Activated CD4-positive, alpha-beta T cell treated with anti-CD3 and anti-CD28 coated beads, Interleukin-2, amount 50 U/mL, for 24 hours (primary cell): ENCODE data around the gene SLC39A9.
A peak's percentile ranks its signal among the peaks of the same experiment; 100 is the strongest.

Experiments
- DNase-seq, 2 donors: peaks; one replicate each; pipeline ENCODE4 v3.0.0-alpha.2; 2020; ENCODE audit warnings: low read depth in 1 of 2, low spot score in 1 of 2

SLC39A9 gene

DNA sequence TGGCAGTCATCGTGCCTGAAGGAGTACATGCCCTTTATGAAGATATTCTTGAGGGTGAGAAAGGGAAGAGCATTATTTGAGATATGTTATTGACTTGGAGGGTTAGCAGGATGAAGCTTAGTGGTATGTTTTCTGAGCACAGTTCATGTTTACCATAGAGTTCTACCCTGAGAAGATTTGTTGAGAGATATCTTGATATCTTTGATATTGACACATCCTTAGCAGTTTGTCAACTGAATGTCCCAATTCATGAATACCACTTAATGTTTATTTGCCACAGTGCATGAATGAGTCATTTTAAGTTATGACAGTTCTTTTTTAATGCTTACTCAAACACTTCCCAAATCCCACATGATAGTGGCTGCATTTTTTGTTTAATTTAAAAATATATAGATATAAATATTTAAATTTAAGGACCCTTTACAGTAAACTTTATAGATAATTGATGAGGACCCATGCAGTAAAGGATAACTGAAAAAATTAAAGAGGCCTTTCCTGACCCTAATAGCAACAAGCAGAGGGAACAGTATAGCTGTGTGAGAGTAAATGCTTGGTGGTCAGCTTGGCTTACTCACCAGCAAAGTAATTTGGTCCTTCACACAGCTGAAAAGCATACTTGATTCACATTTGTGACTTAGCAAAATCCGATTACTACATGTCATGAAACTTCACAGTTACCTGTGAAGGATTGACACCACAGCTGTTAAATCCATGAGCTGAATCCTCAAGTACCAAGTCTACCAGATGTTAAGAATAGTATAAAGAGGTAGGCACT, 25.8 kb downstream of the SLC39A9 start:
- DNase-seq, result no peak

DNA sequence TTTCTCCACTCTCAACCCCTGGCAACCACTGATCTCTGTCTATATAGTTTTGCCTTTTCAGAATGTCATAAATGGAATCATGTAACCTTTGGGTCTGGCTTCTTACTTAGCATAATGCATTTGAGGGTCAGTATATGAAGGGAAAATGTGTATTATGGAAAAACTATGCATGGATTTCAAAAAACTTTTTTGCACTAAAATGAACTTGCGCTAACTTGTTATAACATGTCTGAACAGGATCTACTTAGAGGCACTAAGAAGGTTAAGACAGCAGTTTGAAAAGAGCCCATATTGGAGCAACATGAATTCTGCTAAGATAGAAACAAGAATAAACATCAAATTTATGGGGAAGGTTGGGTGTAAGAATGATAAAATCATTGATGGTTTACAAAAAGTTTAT, 29.1 kb downstream of the SLC39A9 start:
- no peak for DNase-seq

GRCh38 chr14:69428289-69428998, 30.0 kb downstream of the SLC39A9 start:
- no peak for DNase-seq

- DNase-seq, result no peak
Observed at GRCh38 chr14:69429643-69430042, 31.2 kb downstream of the SLC39A9 start.

DNA sequence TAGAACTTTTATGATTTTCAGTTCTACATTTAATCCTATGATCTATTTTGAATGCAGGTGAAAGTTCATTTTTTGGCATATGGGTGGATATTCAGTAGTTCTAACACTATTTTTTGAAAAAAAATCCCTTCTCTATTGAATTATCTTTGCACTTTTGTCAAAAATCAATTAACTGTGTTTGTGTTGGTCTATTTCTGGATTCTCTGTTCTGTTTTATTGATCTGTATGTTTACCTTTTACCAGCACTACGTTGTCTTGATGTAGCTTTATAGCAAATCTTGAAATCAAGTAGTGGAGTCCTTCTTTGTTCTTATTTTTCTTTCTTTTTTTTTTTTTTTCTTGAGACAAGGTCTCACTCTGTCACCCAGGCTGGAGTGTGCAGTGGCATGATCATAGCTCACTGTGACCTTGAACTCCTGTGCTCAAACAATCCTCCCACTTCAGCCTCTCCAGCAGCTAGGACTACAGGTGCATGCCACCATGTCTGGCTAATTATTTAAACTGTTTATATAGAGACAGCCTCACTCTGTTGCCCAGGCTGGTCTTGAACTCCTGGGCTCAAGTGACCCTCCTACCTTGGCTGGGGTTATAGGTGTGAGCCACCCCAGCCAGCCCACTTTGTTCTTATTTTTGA, 31.9 kb downstream of the SLC39A9 start:
- DNase-seq, result no peak

- DNase-seq, result no peak
Observed at GRCh38 chr14:69432364-69432763, 33.9 kb downstream of the SLC39A9 start.

GRCh38 chr14:69439521-69440270, 41.2 kb downstream of the SLC39A9 start:
- DNase-seq, result no peak

- no peak for DNase-seq
Observed at GRCh38 chr14:69441948-69442347, 43.5 kb downstream of the SLC39A9 start.

GRCh38 chr14:69443296-69443805, 44.9 kb downstream of the SLC39A9 start:
- DNase-seq, result no peak

DNA sequence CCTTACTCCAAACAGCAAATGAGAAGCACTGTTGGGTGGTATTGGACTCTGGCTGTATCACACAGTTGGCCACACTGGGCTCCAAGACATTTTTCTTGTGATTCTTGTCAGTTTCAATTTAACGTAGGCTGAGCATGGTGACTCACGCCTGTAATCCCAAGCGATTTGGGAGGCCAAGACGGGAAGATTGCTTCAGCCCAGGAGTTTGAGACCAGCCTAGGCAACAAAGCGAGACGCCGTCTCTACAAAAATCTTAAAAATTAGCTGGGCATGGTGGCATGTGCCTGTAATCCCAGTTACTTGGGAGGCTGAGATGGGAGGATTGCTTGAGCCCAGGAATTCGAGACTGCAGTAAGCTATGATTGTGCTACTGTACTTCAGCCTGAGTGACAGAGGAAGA, 50.7 kb downstream of the SLC39A9 start:
- DNase-seq, result no peak

DNA sequence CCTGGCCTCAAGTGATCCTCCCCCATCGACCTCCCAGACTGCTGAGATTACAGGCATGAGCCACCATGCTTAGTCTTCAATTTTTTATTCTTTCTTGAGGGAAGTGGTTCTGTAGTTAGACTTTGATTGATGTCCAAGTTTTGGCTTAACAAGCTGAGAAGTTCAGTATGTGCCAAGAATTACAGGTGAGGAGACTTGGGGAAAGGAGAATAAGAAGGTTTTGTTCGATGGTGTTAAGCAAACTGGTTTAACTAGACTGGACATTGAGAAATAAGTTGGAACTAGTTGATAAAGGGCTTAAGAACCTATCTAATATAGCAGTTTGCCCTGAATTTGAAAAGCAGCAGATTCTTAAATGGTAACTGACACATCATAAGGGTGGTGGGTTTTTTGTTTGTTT, 53.4 kb downstream of the SLC39A9 start:
- no peak for DNase-seq

DNA sequence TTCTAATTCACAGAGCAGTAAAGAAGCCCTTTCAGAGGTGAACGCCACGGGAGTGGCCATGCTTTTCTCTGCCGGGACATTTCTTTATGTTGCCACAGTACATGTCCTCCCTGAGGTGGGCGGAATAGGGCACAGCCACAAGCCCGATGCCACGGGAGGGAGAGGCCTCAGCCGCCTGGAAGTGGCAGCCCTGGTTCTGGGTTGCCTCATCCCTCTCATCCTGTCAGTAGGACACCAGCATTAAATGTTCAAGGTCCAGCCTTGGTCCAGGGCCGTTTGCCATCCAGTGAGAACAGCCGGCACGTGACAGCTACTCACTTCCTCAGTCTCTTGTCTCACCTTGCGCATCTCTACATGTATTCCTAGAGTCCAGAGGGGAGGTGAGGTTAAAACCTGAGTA, 59.9 kb downstream of the SLC39A9 start:
- DNase-seq, result no peak

GRCh38 chr14:69459122-69459521, 60.6 kb downstream of the SLC39A9 start:
- DNase-seq, result no peak

DNA sequence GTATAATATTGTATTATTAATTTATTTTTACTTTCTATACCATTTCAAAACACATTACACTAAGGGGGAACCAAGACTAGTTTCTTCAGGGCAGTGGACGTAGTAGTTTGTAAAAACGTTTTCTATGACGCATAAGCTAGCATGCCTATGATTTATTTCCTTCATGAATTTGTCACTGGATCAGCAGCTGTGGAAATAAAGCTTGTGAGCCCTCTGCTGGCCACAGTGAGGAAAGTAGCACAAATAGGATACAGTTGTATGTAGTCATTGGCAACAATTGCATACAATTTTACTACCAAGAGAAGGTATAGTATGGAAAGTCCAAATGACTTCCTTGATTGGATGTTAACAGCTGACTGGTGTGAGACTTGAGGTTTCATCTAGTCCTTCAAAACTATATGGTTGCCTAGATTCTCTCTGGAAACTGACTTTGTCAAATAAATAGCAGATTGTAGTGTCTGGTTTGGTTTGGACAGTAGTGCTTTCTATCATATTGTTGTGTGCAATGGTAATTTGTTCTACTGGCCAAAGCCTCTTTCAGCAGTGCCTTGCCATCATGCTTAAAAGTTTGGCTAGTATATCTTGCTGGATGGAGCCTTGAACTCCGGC, 61.7 kb downstream of the SLC39A9 start:
- peak in 1 of 2 donors; percentile 45 for DNase-seq

DNA sequence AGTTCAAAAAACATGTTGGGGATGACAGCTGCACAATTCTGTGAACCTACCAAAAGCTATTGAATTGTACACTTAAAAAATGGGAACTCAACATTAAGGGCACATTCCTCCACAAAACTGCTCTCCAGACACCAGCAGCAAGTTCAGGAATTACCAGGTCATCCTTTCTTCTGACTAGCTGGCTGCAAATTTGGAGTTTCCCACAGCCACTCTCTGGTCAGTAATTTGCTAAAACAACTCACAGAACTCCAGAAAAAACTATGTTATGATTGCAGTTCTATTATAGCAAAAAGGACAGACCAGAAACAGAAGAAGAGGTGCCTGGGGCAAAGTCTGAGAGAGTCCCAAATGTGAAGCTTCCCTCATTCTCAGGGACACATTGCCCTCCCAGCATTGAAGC, 65.9 kb downstream of the SLC39A9 start:
- no peak for DNase-seq

GRCh38 chr14:69464829-69465228, 66.3 kb downstream of the SLC39A9 start:
- DNase-seq, result no peak

- no peak for DNase-seq
Observed at GRCh38 chr14:69468949-69469348, 70.5 kb downstream of the SLC39A9 start.

- no peak for DNase-seq
Observed at GRCh38 chr14:69471436-69471835, 72.9 kb downstream of the SLC39A9 start.

DNA sequence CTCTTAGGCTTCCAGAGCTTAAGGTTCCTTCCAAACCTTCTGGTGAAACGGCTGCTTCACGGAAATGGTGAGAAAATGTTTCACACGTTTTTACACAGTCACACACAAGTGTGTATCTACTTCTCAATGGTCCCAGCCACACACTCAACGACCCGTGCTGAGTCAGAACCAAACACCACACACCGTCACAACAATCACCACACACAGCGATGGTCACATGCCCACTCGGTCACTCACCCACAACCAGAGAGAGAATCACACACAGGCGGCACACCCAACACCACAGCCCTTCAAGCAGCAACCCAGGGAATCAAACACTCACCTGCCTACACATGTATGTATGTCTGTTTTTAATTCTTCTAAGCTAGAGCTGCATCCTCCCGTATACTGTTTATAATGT, 73.4 kb downstream of the SLC39A9 start:
- DNase-seq, result no peak

DNA sequence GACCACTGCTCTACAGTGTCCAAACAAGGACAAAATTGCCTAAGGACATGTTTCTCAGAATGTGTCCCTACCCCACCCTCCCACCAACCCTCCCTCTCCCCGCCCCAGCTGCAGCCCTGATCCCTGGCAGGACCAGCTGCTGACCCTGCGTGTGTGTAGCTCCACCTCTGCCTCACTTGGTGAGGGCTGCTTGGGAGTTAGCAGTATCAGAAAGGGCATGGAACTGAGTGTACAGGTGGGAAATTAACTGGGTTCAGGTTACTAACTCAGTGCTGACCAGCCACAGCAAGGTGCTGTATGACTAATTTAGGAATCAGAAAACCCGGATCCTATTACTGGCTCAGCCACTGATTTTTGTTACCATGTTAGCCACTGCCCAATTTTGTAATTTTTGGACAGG, 74.8 kb downstream of the SLC39A9 start:
- DNase-seq, result no peak

DNA sequence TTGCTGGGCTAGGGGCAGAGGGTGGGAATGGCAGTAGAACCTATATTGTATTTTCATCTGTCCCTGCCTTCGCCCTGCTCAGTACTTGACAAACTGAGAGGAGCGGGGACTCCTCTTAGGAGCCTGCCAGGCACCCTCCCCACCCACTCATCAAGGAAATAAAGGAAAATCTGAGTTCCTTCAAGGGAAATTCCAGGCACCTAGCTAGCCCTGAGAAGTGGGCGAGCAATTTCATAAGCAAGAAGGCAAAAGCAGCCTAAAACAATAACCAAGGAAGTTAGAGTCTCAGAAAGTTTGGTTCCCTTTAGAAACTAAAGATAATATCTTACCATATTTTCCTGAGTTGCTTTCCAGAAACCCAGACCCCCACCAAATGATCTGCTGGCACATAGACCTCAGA, 75.5 kb downstream of the SLC39A9 start:
- no peak for DNase-seq
